Measurements from ENCODE around the gene POLR2L.

Gene POLR2L

DNA sequence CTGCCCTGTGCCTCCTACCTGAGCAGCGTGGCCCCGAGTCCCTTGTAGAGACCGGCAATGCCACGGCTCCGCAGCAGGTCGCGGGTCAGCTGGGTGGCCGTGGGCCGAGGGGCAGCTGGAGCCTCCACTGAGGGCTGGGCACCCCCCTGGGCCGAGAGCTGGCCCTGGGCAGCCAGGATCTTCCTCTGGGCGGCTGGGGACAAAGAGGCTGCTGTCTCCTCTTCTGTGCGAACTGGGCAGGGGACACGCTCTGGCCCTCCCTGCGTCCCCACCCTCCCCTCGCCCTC, 49.9 kb downstream of the POLR2L start:
- DNase-seq: no peak

DNA sequence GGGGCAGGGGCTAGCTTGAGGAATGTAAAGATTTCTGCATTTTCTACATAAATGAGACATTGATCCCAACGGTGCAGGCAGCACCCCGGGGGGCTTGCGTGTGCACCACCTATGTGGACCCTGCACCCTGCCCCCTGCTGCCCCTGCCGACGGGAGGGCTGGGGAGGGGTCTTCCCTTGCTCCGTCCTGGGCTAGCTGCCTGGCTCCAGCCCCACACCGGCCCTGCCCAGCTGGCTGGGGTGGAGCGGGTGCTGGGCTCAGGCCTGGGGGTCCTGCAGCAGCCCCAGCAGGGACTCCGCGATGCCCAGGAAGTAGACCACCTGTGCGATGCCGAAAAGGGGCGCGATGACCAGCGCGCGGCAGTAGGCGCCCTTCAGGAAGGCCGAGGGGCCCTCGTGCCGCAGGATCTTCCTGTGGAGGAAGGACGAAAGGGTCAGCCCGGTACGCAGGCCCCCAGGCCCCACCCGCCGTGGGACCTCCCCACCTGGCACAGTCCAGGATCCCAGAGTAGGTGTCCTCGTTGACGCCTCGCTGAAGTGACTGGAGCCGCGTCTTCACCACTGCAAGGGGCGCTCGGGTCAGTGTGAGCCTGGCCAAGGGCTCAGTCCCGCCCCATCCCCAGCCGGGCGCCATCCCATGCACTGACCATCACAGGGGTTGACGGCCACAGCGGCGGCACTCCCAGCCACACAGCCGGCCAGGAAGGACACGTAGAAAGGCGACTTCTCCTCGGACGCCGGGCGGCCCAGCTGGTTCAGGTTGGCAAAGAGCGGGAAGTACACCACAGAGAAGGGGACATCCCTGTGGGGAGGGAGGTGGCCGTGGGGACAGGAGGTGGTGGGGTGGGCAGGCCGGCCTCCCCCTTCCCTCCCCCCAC, 50.4 kb downstream of the POLR2L start:
- DNase-seq: no peak

DNA sequence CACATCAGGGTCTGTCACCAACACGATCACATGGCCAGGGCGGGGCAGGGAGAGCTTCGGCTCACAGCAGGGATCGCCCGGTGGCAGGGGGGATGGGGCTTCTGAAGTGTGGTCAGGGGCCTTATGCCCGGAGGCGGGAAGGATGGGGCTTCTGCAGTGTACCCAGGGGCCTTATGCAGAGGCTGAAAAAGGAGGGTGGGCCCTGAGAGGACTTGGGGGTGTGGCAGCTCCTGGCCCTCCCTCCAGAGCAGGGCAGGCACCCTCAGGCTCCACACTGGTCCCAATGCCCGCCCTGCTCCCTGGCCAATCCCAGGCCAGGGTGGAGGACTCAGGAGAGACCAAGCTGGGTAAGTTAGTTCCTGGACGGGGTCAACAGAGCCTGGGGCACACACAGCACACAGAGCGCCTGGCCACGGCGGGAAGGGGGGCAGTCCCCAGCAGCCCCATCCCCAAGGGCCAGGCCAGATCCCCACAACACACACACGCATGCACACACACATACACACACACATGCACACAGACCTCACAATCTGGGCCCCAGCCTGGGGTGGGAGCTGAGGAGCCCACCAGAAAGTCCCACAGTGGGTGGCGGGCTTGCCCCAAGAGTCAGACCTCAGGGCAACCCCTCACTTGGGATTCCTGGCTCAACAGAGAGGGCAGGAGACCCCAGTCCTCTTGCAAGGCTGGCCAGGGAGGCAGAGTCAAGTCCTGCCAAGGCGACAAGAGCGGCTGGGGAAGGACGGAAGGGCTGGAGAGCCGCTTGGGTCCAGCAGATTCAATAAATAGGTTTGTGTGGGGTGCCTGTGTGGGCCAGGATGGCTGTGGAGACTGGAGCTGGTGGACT, 51.4 kb downstream of the POLR2L start:
- no peak for DNase-seq

DNA sequence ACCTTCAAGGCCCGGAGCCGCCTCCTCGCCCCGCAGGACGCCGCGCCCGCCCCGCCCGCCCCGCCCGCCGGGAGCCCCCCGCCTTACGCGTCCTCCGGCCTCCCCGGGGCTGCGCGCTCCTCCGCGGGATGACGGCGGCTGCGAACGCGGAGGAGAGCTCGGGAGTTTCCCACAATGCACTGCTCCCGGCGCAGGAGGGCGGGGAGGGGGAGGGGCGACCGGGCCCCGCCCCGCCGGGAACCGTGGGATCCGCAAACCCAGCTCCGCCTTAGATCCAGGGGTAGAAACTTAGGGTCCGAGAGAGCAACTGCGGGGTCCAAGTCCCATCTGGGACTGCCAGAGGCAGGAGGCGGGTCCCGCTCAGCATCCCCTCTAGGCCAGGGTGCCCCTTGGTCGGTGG, 52.4 kb downstream of the POLR2L start, which contains the start of gene CEND1:
Gene CEND1, minus strand, starts transcription at position 148 of the 400 bp plus-strand sequence. CDS start 1,514 bp downstream, outside the sequence.
- DNase-seq: peak; percentile 48
